NCI-H2196 treated with DMSO at 0.1 percent for 48 hours (cell line): ENCODE measurements around the gene TEX53.

Experiments used
- DNase-seq: peaks from one replicate; lab custom pipeline; 2025; ENCODE audit not compliant: unreplicated experiment; lab: John Stamatoyannopoulos, UW

The TEX53 gene

GRCh38 chr9:114607671-114608524 lies 49.7 kb downstream of the TEX53 start:
- no peak for DNase-seq

GRCh38 chr9:114606597-114607207 lies 50.9 kb downstream of the TEX53 start:
- DNase-seq: no peak
